GM10847 (cell line): Measurements from ENCODE around the gene GPRASP2.

Experiments used
- POLR2A ChIP-seq: IDR thresholded peaks from 2 replicates; pipeline ENCODE4 v1.6.1; 2011; ENCODE audit not compliant: insufficient read length; ENCODE audit errors: extremely low read depth

Gene GPRASP2

GRCh38 chrX:102728646-102729045 is 16.4 kb downstream of the GPRASP2 start:
- TF ChIP-seq POLR2A, result no peak

GRCh38 chrX:102739657-102740056 is 27.4 kb downstream of the GPRASP2 start:
- TF ChIP-seq POLR2A, result no peak

DNA sequence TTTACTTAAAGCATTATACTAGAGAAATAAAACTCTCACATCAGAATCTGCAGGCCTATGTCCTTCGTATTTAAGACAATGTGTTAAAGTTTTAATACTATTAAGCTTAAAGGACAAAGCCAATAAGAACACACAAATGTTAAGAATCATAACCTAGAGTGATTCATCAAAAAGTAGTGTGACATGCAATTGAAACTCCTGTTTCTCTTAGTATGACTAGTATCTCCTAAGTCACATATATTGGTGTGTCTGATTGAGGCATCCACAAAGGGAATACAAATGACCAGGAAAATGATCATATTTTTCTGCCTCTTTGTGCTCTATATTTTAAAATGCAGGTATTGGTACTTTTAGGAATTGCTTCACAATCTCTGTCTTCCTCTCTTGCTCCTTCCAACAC is 32.1 kb downstream of the GPRASP2 start:
- no peak for TF ChIP-seq POLR2A

GRCh38 chrX:102745513-102745856 is 33.2 kb downstream of the GPRASP2 start:
- TF ChIP-seq POLR2A, result no peak

- TF ChIP-seq POLR2A, result no peak
Measured at GRCh38 chrX:102745857-102746584, 33.8 kb downstream of the GPRASP2 start.

- no peak for TF ChIP-seq POLR2A
Measured at GRCh38 chrX:102765217-102765616, 53.0 kb downstream of the GPRASP2 start.

- no peak for TF ChIP-seq POLR2A
Measured at GRCh38 chrX:102765809-102766208, 53.6 kb downstream of the GPRASP2 start.

- no peak for TF ChIP-seq POLR2A
Measured at GRCh38 chrX:102767287-102767686, 55.0 kb downstream of the GPRASP2 start.
